H1 (cell line): ENCODE results near the gene PF4V1. TPM values are rescaled to one million over a fixed set of nuclear protein-coding genes. Genes with fewer than 3 reads are reported as not detected.

Source experiments
- CTCF ChIA-PET: fragments of 300-600 bp; sonication (Branson Sonifier 250); formaldehyde crosslinking; loops from one replicate; lab custom pipeline; 2021; ENCODE audit not compliant: partially characterized antibody; lab: Charles Lee
- POLR2A ChIA-PET: fragments of 300-600 bp; sonication (Branson Sonifier 250); formaldehyde crosslinking; loops from one replicate; lab custom pipeline; 2021; ENCODE audit warnings: inconsistent platforms; ENCODE audit not compliant: partially characterized antibody; lab: Charles Lee
- DNase-seq, 2 experiments: peaks; one replicate each; pipeline versions ENCODE4 v3.0.0 to v3.0.0-alpha.2; 2010 to 2022; ENCODE audit warnings: low spot score in 2 of 2, low read depth in 1 of 2, mixed read lengths in 1 of 2
- FAIRE-seq: peaks from 2 replicates; lab custom pipeline; 2011; peaks lifted over from hg19 to GRCh38; lab: Jason Lieb, UNC
- H2AFZ ChIP-seq: 2 replicates; pipeline ENCODE4 v1.8.1; 2012; ENCODE audit warnings: low read length, inconsistent platforms
- H2AK5ac ChIP-seq: 2 replicates; pipeline ENCODE4 v1.6.1; 2013; ENCODE audit warnings: low read depth, low read length
- H2BK120ac ChIP-seq: replicated peaks from 2 replicates; pipeline ENCODE3; 2013; ENCODE audit warnings: low read depth, low read length, inconsistent platforms
- H2BK12ac ChIP-seq: 2 replicates; pipeline ENCODE4 v1.6.1; 2013; ENCODE audit warnings: low read depth, low read length
- H2BK15ac ChIP-seq: 2 replicates; pipeline ENCODE4 v1.6.1; 2013; ENCODE audit warnings: low read length
- H2BK20ac ChIP-seq: 2 replicates; pipeline ENCODE4 v1.6.1; 2013; ENCODE audit warnings: low read length
- H2BK5ac ChIP-seq: 2 replicates; pipeline ENCODE4 v1.6.1; 2013; ENCODE audit warnings: low read depth, low read length
- H3K14ac ChIP-seq: 2 replicates; pipeline ENCODE4 v1.6.1; 2013; ENCODE audit warnings: inconsistent platforms; ENCODE audit not compliant: insufficient read length
- H3K18ac ChIP-seq: 2 replicates; pipeline ENCODE4 v1.6.1; 2013; ENCODE audit warnings: low read length; ENCODE audit errors: extremely low read depth
- H3K23ac ChIP-seq: 2 replicates; pipeline ENCODE4 v1.6.1; 2013; ENCODE audit warnings: inconsistent platforms; ENCODE audit not compliant: insufficient read length
- H3K23me2 ChIP-seq: 2 replicates; pipeline ENCODE4 v1.6.1; 2013; ENCODE audit warnings: low read depth, low read length
- H3K27ac ChIP-seq: 2 replicates; pipeline ENCODE4 v1.6.1; 2011; ENCODE audit warnings: low read depth, low read length, inconsistent platforms
- H3K27me3 ChIP-seq, 4 experiments: replicated peaks in 1 of 4; 1 replicate in 1 of 4; 2 replicates in 3 of 4; pipeline versions ENCODE4 v1.6.1 to v1.8.1; 2011 to 2013; ENCODE audit warnings: low read length in 3 of 4, mild to moderate bottlenecking in 3 of 4, inconsistent platforms in 2 of 4, mixed read lengths in 2 of 4, moderate library complexity in 1 of 4; ENCODE audit not compliant: control insufficient read depth in 3 of 4, insufficient read depth in 3 of 4; ENCODE audit errors: extremely low read depth in 1 of 4
- H3K36me3 ChIP-seq, 4 experiments: 2 replicates each; pipeline versions ENCODE4 v1.6.1 to v1.8.1; 2011 to 2013; ENCODE audit warnings: mild to moderate bottlenecking in 4 of 4, low read length in 3 of 4, moderate library complexity in 2 of 4, control low read depth in 1 of 4, inconsistent platforms in 1 of 4; ENCODE audit not compliant: insufficient read depth in 4 of 4, control insufficient read depth in 2 of 4
- H3K4ac ChIP-seq: replicated peaks from 2 replicates; pipeline ENCODE3; 2013; ENCODE audit warnings: low read length, low read depth, mixed read lengths, inconsistent platforms; ENCODE audit not compliant: insufficient read length
- H3K4me1 ChIP-seq, 4 experiments: replicated peaks in 1 of 4; 1 replicate in 1 of 4; 2 replicates in 3 of 4; pipeline versions ENCODE4 v1.6.1 to v1.8.1; 2011 to 2013; ENCODE audit warnings: low read length in 3 of 4, inconsistent platforms in 2 of 4, mixed read lengths in 1 of 4; ENCODE audit not compliant: insufficient read depth in 4 of 4, control insufficient read depth in 3 of 4
- H3K4me2 ChIP-seq, 2 experiments: 2 replicates each; pipeline versions ENCODE4 v1.6.1 to v1.8.1; 2011 to 2013; ENCODE audit warnings: low read depth in 2 of 2, low read length in 2 of 2, control low read depth in 1 of 2, inconsistent platforms in 1 of 2, mild to moderate bottlenecking in 1 of 2; ENCODE audit not compliant: insufficient read depth in 1 of 2
- H3K4me3 ChIP-seq, 4 experiments: fragments of 200-600, 300-600 bp in 1 of 4; sonication (generic), shearing (Covaris generic), sonication (Bioruptor Twin) in 1 of 4; 2 replicates each; pipeline versions ENCODE4 v1.5.1 to v1.8.1; 2011 to 2016; ENCODE audit warnings: low read length in 4 of 4, low read depth in 3 of 4, control low read depth in 2 of 4, inconsistent platforms in 2 of 4, mild to moderate bottlenecking in 2 of 4, mixed read lengths in 1 of 4, moderate library complexity in 1 of 4; ENCODE audit not compliant: insufficient read depth in 2 of 4; ENCODE audit errors: extremely low read depth in 1 of 4
- H3K56ac ChIP-seq: replicated peaks from 2 replicates; pipeline ENCODE3; 2013; ENCODE audit warnings: low read depth, mild to moderate bottlenecking, mixed read lengths, low read length, inconsistent platforms; ENCODE audit not compliant: insufficient read length
- H3K79me1 ChIP-seq: 2 replicates; pipeline ENCODE4 v1.6.1; 2013; ENCODE audit warnings: low read depth, low read length, control low read depth
- H3K79me2 ChIP-seq, 2 experiments: 2 replicates each; pipeline versions ENCODE4 v1.6.1 to v1.8.1; 2012 to 2013; ENCODE audit warnings: low read length in 2 of 2, mild to moderate bottlenecking in 2 of 2, inconsistent platforms in 1 of 2; ENCODE audit not compliant: insufficient read depth in 2 of 2, control insufficient read depth in 1 of 2
- H3K9ac ChIP-seq, 4 experiments: replicated peaks in 1 of 4; 1 replicate in 1 of 4; 2 replicates in 3 of 4; pipeline versions ENCODE4 v1.6.1 to v1.8.1; 2011 to 2013; ENCODE audit warnings: low read depth in 3 of 4, low read length in 3 of 4, control low read depth in 2 of 4, mild to moderate bottlenecking in 2 of 4, moderate library complexity in 2 of 4, inconsistent platforms in 1 of 4; ENCODE audit errors: extremely low read depth in 1 of 4
- H3K9me3 ChIP-seq, 2 experiments: 2 replicates each; pipeline versions ENCODE4 v1.6.1 to v1.8.1; 2012 to 2013; ENCODE audit warnings: mild to moderate bottlenecking in 2 of 2, moderate library complexity in 2 of 2, control low read depth in 1 of 2, inconsistent platforms in 1 of 2, low read depth in 1 of 2, low read length in 1 of 2, mixed read lengths in 1 of 2; ENCODE audit not compliant: insufficient read depth in 2 of 2
- H4K20me1 ChIP-seq, 2 experiments: replicated peaks in 1 of 2; 2 replicates each; pipeline versions ENCODE3 to v1.8.1; 2011 to 2013; ENCODE audit warnings: inconsistent platforms in 2 of 2, low read length in 2 of 2, mild to moderate bottlenecking in 1 of 2; ENCODE audit not compliant: insufficient read depth in 2 of 2, control insufficient read depth in 1 of 2
- H4K5ac ChIP-seq: 2 replicates; pipeline ENCODE4 v1.6.1; 2013; ENCODE audit warnings: low read length, low read depth, mixed read lengths, inconsistent platforms; ENCODE audit not compliant: insufficient read length
- H4K8ac ChIP-seq: 2 replicates; pipeline ENCODE4 v1.8.0; 2013; ENCODE audit warnings: mild to moderate bottlenecking, moderate library complexity, low read length, inconsistent platforms; ENCODE audit not compliant: insufficient read depth; ENCODE audit errors: extremely low read depth
- H4K91ac ChIP-seq: replicated peaks from 2 replicates; pipeline ENCODE3; 2013; ENCODE audit warnings: low read length, mixed read lengths, inconsistent platforms; ENCODE audit not compliant: insufficient read length
- POLR2A ChIP-seq, 2 experiments: IDR thresholded peaks; 1 replicate in 1 of 2; 2 replicates in 1 of 2; pipeline ENCODE4 v1.6.1; 2011; ENCODE audit warnings: low read depth in 2 of 2, low read length in 2 of 2, mild to moderate bottlenecking in 2 of 2; ENCODE audit errors: control extremely low read depth in 1 of 2
- RAD21 ChIP-seq, 2 experiments: IDR thresholded peaks in 1 of 2; conservative IDR thresholded peaks in 1 of 2; 2 replicates each; pipeline ENCODE4 v1.6.1; 2011; ENCODE audit warnings: low read depth in 2 of 2, low read length in 2 of 2, improper control_type of control experiment in 1 of 2, inconsistent platforms in 1 of 2, mild to moderate bottlenecking in 1 of 2, moderate library complexity in 1 of 2
- WGBS, 2 experiments: shearing (Covaris generic) in 1 of 2; methylation state at CpG; one replicate each; pipeline versions ENCODE4 v1.1.6 to v1.1.7; 2013 to 2015; ENCODE audit warnings: low lambda C conversion rate in 2 of 2, mixed read lengths in 2 of 2, inconsistent platforms in 1 of 2, low coverage in 1 of 2, missing lambda C conversion rate in 1 of 2; ENCODE audit not compliant: insufficient replicate concordance in 2 of 2, insufficient coverage in 1 of 2, insufficient read length in 1 of 2; ENCODE audit errors: extremely low coverage in 1 of 2, missing lambda C conversion rate in 1 of 2; 5-methylcytosine and 5-hydroxymethylcytosine counted together
- polyA plus RNA-seq, 7 experiments: library from polyadenylated mRNA; depleted of rRNA in 3 of 7; stranded (reverse) in 5 of 7; unstranded in 2 of 7; fragments of >200 nt in 5 of 7; fragments of 200-250 nt in 2 of 7; gene quantifications; 1 replicate in 5 of 7; 2 replicates in 1 of 7; 4 replicates in 1 of 7; pipeline versions ENCODE4 v1.2.1 to v1.2.3, GENCODE V29; 2011 to 2013; ENCODE audit warnings: missing spikeins in 2 of 7, mixed read lengths in 2 of 7
- total RNA-seq: library from RNA; stranded (reverse); fragmentation: NEBNext Ultra II Directional; extraction: Animal tissue kit (Norgen Biotek cat#: 25700); gene quantifications from 2 replicates; pipeline ENCODE4 v1.2.1, GENCODE V29; 2021

The PF4V1 gene
- total and polyA plus RNA-seq, 2 of the 8 experiments (the other 6 are each of a cell fraction or from before 2014, with no cell fraction given), result not detected

- H3K4me3 ChIP-seq, result no peak overlapping the region
- CTCF ChIA-PET, result interaction anchor here (1.4 to 1.7 kb wide), 2 partner anchors 19 to 114 kb away, joined by 5 read pairs; no protein-coding TSS in a partner anchor
Observed at GRCh38 chr4:73844806-73845205, 8.3 kb upstream of the PF4V1 start.

More at GRCh38 chr4:73844806-73845205, 8.3 kb upstream of the PF4V1 start:
- Histone ChIP-seq H3K27ac (no peak overlapping the region), H2BK5ac (no peak overlapping the region), H3K56ac (no peak overlapping the region), H2BK12ac (no peak overlapping the region), H4K91ac (no peak overlapping the region), H3K4me2 (no peak overlapping the region), H3K9ac (no peak overlapping the region), H2AFZ (no peak overlapping the region), H2BK120ac (no peak overlapping the region), H2AK5ac (no peak overlapping the region), H3K9me3 (no peaks in the 10 kb centered on the region), H3K23me2 (no peaks in the 10 kb centered on the region), H2BK15ac (no peak overlapping the region), H3K4me1 (no peaks in the 10 kb centered on the region), H3K36me3 (no peaks in the 10 kb centered on the region), H4K20me1 (no peaks in the 10 kb centered on the region), H3K14ac (no peak overlapping the region), H3K27me3 (no peaks in the 10 kb centered on the region), H3K79me1 (no peaks in the 10 kb centered on the region), H3K4ac (no peak overlapping the region), H4K5ac (no peak overlapping the region), H3K18ac (no peak overlapping the region), H4K8ac (no peak overlapping the region), H3K23ac (no peak overlapping the region), H3K79me2 (no peaks in the 10 kb centered on the region), H2BK20ac (no peak overlapping the region)
- TF ChIP-seq POLR2A (IDR thresholded peaks at IDR 0.05; ENCODE audit: control extremely low read depth in 1 of 2, low read depth in 2 of 2, low read length in 2 of 2) (no peak), RAD21 (IDR thresholded peaks at IDR 0.05 in 1 of 2, conservative IDR thresholded peaks at IDR 0.05 in 1 of 2; ENCODE audit: low read depth in 2 of 2, low read length in 2 of 2) (no peak)
- POLR2A ChIA-PET, result no interaction called here
- no peak for FAIRE-seq
- 69% methylated on average over 2 of the region's 2 CpGs; no CpG with 5 or more reads in 1 of the 2 experiments for WGBS, 2 experiments
- DNase-seq, result no peak
